HG02642 (cell line): ENCODE data around the gene SRGAP3.

ENCODE experiments used
- ATAC-seq: cut with Tn5 transposase; IDR thresholded peaks from one replicate; pipeline ENCODE4 v1.9.1; 2021; ENCODE audit warnings: mild to moderate bottlenecking; ENCODE audit not compliant: unreplicated experiment, poor library complexity

SRGAP3 gene

GRCh38 chr3:8997151-8997550 lies 252.3 kb downstream of the SRGAP3 start:
- no peak for ATAC-seq

GRCh38 chr3:8996681-8997121 lies 252.7 kb downstream of the SRGAP3 start:
- no peak for ATAC-seq

GRCh38 chr3:8996216-8996615 lies 253.2 kb downstream of the SRGAP3 start:
- ATAC-seq, result no peak

- no peak for ATAC-seq
Measured at GRCh38 chr3:8994226-8994625, 255.2 kb downstream of the SRGAP3 start.

GRCh38 chr3:8993331-8993730 lies 256.1 kb downstream of the SRGAP3 start:
- no peak for ATAC-seq

- ATAC-seq, result no peak
Measured at GRCh38 chr3:8992854-8993253, 256.6 kb downstream of the SRGAP3 start.

- ATAC-seq, result no peak
Measured at GRCh38 chr3:8992199-8992598, 257.2 kb downstream of the SRGAP3 start.

- ATAC-seq, result no peak
Measured at GRCh38 chr3:8990266-8991215, 258.9 kb downstream of the SRGAP3 start.

GRCh38 chr3:8988791-8989558 lies 260.5 kb downstream of the SRGAP3 start:
- no peak for ATAC-seq

GRCh38 chr3:8988384-8988655 lies 261.1 kb downstream of the SRGAP3 start:
- no peak for ATAC-seq

GRCh38 chr3:8987645-8988383 lies 261.6 kb downstream of the SRGAP3 start:
- peak; percentile 76 for ATAC-seq

- no peak for ATAC-seq
Measured at GRCh38 chr3:8987226-8987625, 262.2 kb downstream of the SRGAP3 start.

- ATAC-seq, result no peak
Measured at GRCh38 chr3:8986741-8987140, 262.7 kb downstream of the SRGAP3 start.

- no peak for ATAC-seq
Measured at GRCh38 chr3:8985876-8986275, 263.6 kb downstream of the SRGAP3 start.

- no peak for ATAC-seq
Measured at GRCh38 chr3:8985411-8985831, 264.0 kb downstream of the SRGAP3 start.

GRCh38 chr3:8984526-8984925 lies 264.9 kb downstream of the SRGAP3 start:
- no peak for ATAC-seq

- ATAC-seq, result no peak
Measured at GRCh38 chr3:8984081-8984480, 265.4 kb downstream of the SRGAP3 start.

GRCh38 chr3:8983591-8983990 lies 265.9 kb downstream of the SRGAP3 start:
- no peak for ATAC-seq

- no peak for ATAC-seq
Measured at GRCh38 chr3:8983026-8983425, 266.4 kb downstream of the SRGAP3 start.

- no peak for ATAC-seq
Measured at GRCh38 chr3:8982509-8982908, 266.9 kb downstream of the SRGAP3 start.

GRCh38 chr3:8981700-8982099 lies 267.7 kb downstream of the SRGAP3 start:
- ATAC-seq, result no peak
